ENCODE data around the gene TRIB2. TPM values are rescaled to one million over a fixed set of nuclear protein-coding genes. Genes with fewer than 3 reads are reported as not detected.
A peak's percentile ranks its signal among the peaks of the same experiment; 100 is the strongest.

Gene TRIB2
- total RNA-seq, 4 donors from 2014 or later: 22.7 to 54.2 (median 32.3) TPM

GRCh38 chr2:12728221-12728777 lies 11.6 kb downstream of the TRIB2 start:
- Histone ChIP-seq H3K9me3 (no peaks in the 10 kb centered on the region), H3K4me1 (peaks cover 0 to 48% (median 2%) of the 10 kb centered on the region in 3 donors), H3K27ac (no peak overlapping the region), H3K36me3 (peaks cover 0 to 84% of the 10 kb centered on the region in 2 donors), H3K27me3 (no peaks in the 10 kb centered on the region), H3K4me3 (no peak overlapping the region)
- TF ChIP-seq EP300 (IDR thresholded peaks at IDR 0.05) (no peak), POLR2A (IDR thresholded peaks at IDR 0.05) (no peak), POLR2AphosphoS5 (IDR thresholded peaks at IDR 0.05) (no peak)
- TF ChIP-seq, protein P1, sequence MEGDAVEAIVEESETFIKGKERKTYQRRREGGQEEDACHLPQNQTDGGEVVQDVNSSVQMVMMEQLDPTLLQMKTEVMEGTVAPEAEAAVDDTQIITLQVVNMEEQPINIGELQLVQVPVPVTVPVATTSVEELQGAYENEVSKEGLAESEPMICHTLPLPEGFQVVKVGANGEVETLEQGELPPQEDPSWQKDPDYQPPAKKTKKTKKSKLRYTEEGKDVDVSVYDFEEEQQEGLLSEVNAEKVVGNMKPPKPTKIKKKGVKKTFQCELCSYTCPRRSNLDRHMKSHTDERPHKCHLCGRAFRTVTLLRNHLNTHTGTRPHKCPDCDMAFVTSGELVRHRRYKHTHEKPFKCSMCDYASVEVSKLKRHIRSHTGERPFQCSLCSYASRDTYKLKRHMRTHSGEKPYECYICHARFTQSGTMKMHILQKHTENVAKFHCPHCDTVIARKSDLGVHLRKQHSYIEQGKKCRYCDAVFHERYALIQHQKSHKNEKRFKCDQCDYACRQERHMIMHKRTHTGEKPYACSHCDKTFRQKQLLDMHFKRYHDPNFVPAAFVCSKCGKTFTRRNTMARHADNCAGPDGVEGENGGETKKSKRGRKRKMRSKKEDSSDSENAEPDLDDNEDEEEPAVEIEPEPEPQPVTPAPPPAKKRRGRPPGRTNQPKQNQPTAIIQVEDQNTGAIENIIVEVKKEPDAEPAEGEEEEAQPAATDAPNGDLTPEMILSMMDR (IDR thresholded peaks at IDR 0.05): no peak
- ATAC-seq: no peak
- WGBS, 2 donors (ENCODE audit: low coverage in 1 of 2): 83% methylated on average over 7 of the region's 9 CpGs; no CpG with 5 or more reads in 1 of the 2 donors

GRCh38 chr2:12730265-12730664 lies 13.5 kb downstream of the TRIB2 start:
- Histone ChIP-seq H3K4me1 (peaks cover 0 to 61% (median 5%) of the 10 kb centered on the region in 3 donors), H3K27me3 (no peaks in the 10 kb centered on the region), H3K9me3 (no peaks in the 10 kb centered on the region), H3K27ac (no peak overlapping the region), H3K36me3 (peaks cover 0 to 76% of the 10 kb centered on the region in 2 donors), H3K4me3 (no peak overlapping the region)
- WGBS, 2 donors (ENCODE audit: low coverage in 1 of 2): 75 to 82% methylated on average over 3 to 4 of the region's 5 CpGs
- no peak for ATAC-seq
- TF ChIP-seq EP300 (IDR thresholded peaks at IDR 0.05) (no peak), POLR2AphosphoS5 (IDR thresholded peaks at IDR 0.05) (no peak), POLR2A (IDR thresholded peaks at IDR 0.05) (no peak)
- TF ChIP-seq, protein P1 (IDR thresholded peaks at IDR 0.05): no peak

- Histone ChIP-seq H3K27ac (peak overlapping the region in 1 of 4 donors; percentile 57), H3K9me3 (no peaks in the 10 kb centered on the region), H3K4me3 (no peak overlapping the region), H3K36me3 (peaks cover 0 to 66% of the 10 kb centered on the region in 2 donors), H3K4me1 (peaks cover 0 to 48% (median 5%) of the 10 kb centered on the region in 3 donors), H3K27me3 (no peaks in the 10 kb centered on the region)
- 90% methylated on average over 2 of the region's 16 CpGs; no CpG with 5 or more reads in 1 of the 2 donors for WGBS, 2 donors (ENCODE audit: low coverage in 1 of 2)
- ATAC-seq: no peak
- no peak for TF ChIP-seq EP300 (IDR thresholded peaks at IDR 0.05)
- TF ChIP-seq POLR2A (IDR thresholded peaks at IDR 0.05): no peak
- no peak for TF ChIP-seq POLR2AphosphoS5 (IDR thresholded peaks at IDR 0.05)
- TF ChIP-seq, protein P1 (IDR thresholded peaks at IDR 0.05): no peak
Measured at GRCh38 chr2:12731701-12732280, 15.1 kb downstream of the TRIB2 start.

- H3K36me3 ChIP-seq: peaks cover 0 to 68% of the 10 kb centered on the region in 2 donors
- H3K4me1 ChIP-seq: peaks cover 0 to 43% (median 5%) of the 10 kb centered on the region in 3 donors
- H3K4me3 ChIP-seq: no peak overlapping the region
- H3K9me3 ChIP-seq: no peaks in the 10 kb centered on the region
- H3K27me3 ChIP-seq: no peaks in the 10 kb centered on the region
- peak overlapping the region in 2 of 4 donors; percentile 27 to 57 for H3K27ac ChIP-seq
- WGBS, 2 donors (ENCODE audit: low coverage in 1 of 2): 53 to 75% methylated on average over 4 of the region's 10 CpGs
- peak; percentile 73 for ATAC-seq
- TF ChIP-seq EP300 (IDR thresholded peaks at IDR 0.05) (no peak), POLR2AphosphoS5 (IDR thresholded peaks at IDR 0.05) (peak; percentile 29)
Measured at GRCh38 chr2:12732651-12733050, 15.9 kb downstream of the TRIB2 start.

DNA sequence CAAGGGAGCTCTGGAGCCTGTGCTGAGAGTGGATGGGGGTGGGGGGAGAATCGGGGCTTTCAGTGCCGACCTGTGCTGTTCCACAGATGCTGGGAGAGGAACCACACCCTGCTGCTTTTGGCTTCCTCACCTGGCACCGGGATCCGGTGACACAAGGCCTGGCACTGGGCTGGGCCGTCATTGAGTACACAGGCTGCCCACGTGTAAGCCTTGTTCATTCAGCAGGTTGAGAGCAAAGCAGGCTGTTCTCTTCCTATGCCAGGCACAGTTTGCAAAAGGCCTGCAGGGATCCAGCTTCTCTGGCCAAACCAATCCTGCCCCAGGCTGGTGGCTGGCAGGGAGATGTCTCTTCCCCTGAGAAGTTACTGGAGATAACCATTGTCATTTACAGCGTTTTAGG lies 17.1 kb downstream of the TRIB2 start:
- H3K27ac ChIP-seq: peak overlapping the region in 3 of 4 donors; percentile 45 to 59 (median 57)
- H3K27me3 ChIP-seq: no peaks in the 10 kb centered on the region
- no peak overlapping the region for H3K4me3 ChIP-seq
- H3K36me3 ChIP-seq: peaks cover 0 to 66% of the 10 kb centered on the region in 2 donors
- no peaks in the 10 kb centered on the region for H3K9me3 ChIP-seq
- WGBS, 2 donors (ENCODE audit: low coverage in 1 of 2): 61 to 78% methylated on average over 2 to 3 of the region's 7 CpGs
- TF ChIP-seq, protein P1 (IDR thresholded peaks at IDR 0.05): no peak
- TF ChIP-seq EP300 (IDR thresholded peaks at IDR 0.05) (no peak), POLR2AphosphoS5 (IDR thresholded peaks at IDR 0.05) (no peak), POLR2A (IDR thresholded peaks at IDR 0.05) (no peak)
- H3K4me1 ChIP-seq: peaks cover 0 to 41% (median 5%) of the 10 kb centered on the region in 3 donors
- ATAC-seq: peak; percentile 42
